Natural killer cell (primary cell): ENCODE data around the gene NEUROD1. TPM values are rescaled to one million over a fixed set of nuclear protein-coding genes. Genes with fewer than 3 reads are reported as not detected.

Experiments used
- ATAC-seq, 3 donors: fragments of 150-1000 bp in 2 of 3; fragments of 200-7000 bp in 1 of 3; cut with Tn5 transposase; 1 replicate in 1 of 3; 2 replicates in 2 of 3; pipeline ENCODE4 v1.10.0; 2021; ENCODE audit warnings: mild to moderate bottlenecking in 2 of 3, moderate library complexity in 2 of 3
- DNase-seq, 2 donors: peaks; one replicate each; pipeline versions ENCODE4 v3.0.0 to v3.0.0-alpha.2; 2013 to 2021; ENCODE audit warnings: mixed read lengths in 1 of 2
- H3K27ac ChIP-seq: one replicate; pipeline ENCODE4 v1.5.1; 2013; ENCODE audit warnings: mild to moderate bottlenecking, low read length
- H3K27me3 ChIP-seq: one replicate; pipeline ENCODE4 v1.6.1; 2013; ENCODE audit warnings: low read length; ENCODE audit not compliant: control insufficient read depth, insufficient read depth
- H3K36me3 ChIP-seq: one replicate; pipeline ENCODE4 v1.6.1; 2013; ENCODE audit warnings: low read length; ENCODE audit not compliant: control insufficient read depth, insufficient read depth
- H3K4me1 ChIP-seq: one replicate; pipeline ENCODE4 v1.6.1; 2013; ENCODE audit warnings: low read length; ENCODE audit not compliant: control insufficient read depth, insufficient read depth
- H3K4me3 ChIP-seq: one replicate; pipeline ENCODE4 v1.5.1; 2013; ENCODE audit warnings: low read length
- H3K9me3 ChIP-seq: one replicate; pipeline ENCODE4 v1.6.1; 2013; ENCODE audit warnings: low read length; ENCODE audit not compliant: control insufficient read depth, insufficient read depth
- H3K27ac Mint-ChIP-seq, 2 donors: one replicate each; pipeline ENCODE4 v1.8.0; 2022; ENCODE audit warnings: mild to moderate bottlenecking in 2 of 2, mixed read lengths in 2 of 2, moderate library complexity in 1 of 2
- H3K27me3 Mint-ChIP-seq, 2 donors: one replicate each; pipeline ENCODE4 v1.8.0; 2022; ENCODE audit warnings: low read depth in 2 of 2, mixed read lengths in 2 of 2
- H3K36me3 Mint-ChIP-seq: one replicate; pipeline ENCODE4 v1.8.0; 2022; ENCODE audit warnings: mixed read lengths
- H3K4me1 Mint-ChIP-seq, 2 donors: one replicate each; pipeline ENCODE4 v1.8.0; 2022; ENCODE audit warnings: mixed read lengths in 2 of 2
- H3K4me3 Mint-ChIP-seq: one replicate; pipeline ENCODE4 v1.8.0; 2022; ENCODE audit warnings: mild to moderate bottlenecking, moderate library complexity, mixed read lengths
- H3K9me3 Mint-ChIP-seq, 2 donors: one replicate each; pipeline ENCODE4 v1.8.0; 2022; ENCODE audit warnings: mixed read lengths in 2 of 2
- WGBS: methylation state at CpG from one replicate; pipeline ENCODE4 v1.1.7; 2013; ENCODE audit warnings: missing lambda C conversion rate; ENCODE audit not compliant: insufficient coverage; 5-methylcytosine and 5-hydroxymethylcytosine counted together
- intact Hi-C: fragments of 100-400 bp; cut with micrococcal nuclease; formaldehyde crosslinking; loops from one replicate; pipeline ENCODE4 v1.14.2; 2022
- total RNA-seq, 4 donors: library from RNA; stranded (reverse); fragments of 120-200 nt in 1 of 4; gene quantifications; one replicate each; pipeline versions ENCODE4 v1.2.3 to v1.2.4, GENCODE V29; 2013 to 2022
- TF ChIP-seq, protein P1 (sequence below): fragments of 200-600 bp; IDR thresholded peaks from one replicate; pipeline ENCODE4 v1.8.0; 2022; ENCODE audit warnings: antibody characterized with exemption

The NEUROD1 gene
- total RNA-seq, 3 donors from 2014 or later (not counting 1 experiment from before 2014, with no cell fraction given), result not detected

DNA sequence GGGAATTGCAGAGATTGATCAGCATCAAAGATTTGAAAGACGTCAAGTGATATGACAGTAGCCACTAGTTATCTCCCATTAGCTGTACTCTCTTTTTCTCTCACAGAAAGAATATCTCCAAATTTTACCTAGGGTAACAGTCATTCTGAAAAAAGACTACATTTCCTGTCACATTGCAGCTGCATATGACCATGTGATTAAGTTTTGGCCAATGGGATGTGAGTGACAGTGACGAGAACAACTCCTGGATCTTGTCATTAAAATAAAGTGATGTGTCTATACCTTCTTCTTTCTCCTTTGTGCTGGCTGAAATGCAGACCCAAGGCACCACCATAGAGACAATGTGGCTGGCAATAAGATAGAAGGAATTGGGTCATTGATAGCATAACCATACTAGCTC is 10.5 kb upstream of the NEUROD1 start:
- no peak for ATAC-seq
- DNase-seq, result no peak
- H3K4me1 Mint-ChIP-seq, result no peaks in the 10 kb centered on the region
- 73% methylated on average over 2 of the region's 2 CpGs for WGBS
- H3K27me3 Mint-ChIP-seq, result peaks cover 20 to 57% of the 10 kb centered on the region in 2 donors
- TF ChIP-seq, protein P1, sequence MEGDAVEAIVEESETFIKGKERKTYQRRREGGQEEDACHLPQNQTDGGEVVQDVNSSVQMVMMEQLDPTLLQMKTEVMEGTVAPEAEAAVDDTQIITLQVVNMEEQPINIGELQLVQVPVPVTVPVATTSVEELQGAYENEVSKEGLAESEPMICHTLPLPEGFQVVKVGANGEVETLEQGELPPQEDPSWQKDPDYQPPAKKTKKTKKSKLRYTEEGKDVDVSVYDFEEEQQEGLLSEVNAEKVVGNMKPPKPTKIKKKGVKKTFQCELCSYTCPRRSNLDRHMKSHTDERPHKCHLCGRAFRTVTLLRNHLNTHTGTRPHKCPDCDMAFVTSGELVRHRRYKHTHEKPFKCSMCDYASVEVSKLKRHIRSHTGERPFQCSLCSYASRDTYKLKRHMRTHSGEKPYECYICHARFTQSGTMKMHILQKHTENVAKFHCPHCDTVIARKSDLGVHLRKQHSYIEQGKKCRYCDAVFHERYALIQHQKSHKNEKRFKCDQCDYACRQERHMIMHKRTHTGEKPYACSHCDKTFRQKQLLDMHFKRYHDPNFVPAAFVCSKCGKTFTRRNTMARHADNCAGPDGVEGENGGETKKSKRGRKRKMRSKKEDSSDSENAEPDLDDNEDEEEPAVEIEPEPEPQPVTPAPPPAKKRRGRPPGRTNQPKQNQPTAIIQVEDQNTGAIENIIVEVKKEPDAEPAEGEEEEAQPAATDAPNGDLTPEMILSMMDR, result no peak
- H3K27ac ChIP-seq, result no peak overlapping the region
- H3K4me3 ChIP-seq, result no peak overlapping the region
- peaks cover 10% of the 10 kb centered on the region for H3K27me3 ChIP-seq
- intact Hi-C loops, result no loop called here
- no peaks in the 10 kb centered on the region for H3K9me3 ChIP-seq
- H3K27ac Mint-ChIP-seq, result no peak overlapping the region
- no peak overlapping the region for H3K4me3 Mint-ChIP-seq
- H3K9me3 Mint-ChIP-seq, result no peaks in the 10 kb centered on the region
- no peaks in the 10 kb centered on the region for H3K36me3 ChIP-seq
- no peaks in the 10 kb centered on the region for H3K36me3 Mint-ChIP-seq
- no peaks in the 10 kb centered on the region for H3K4me1 ChIP-seq

DNA sequence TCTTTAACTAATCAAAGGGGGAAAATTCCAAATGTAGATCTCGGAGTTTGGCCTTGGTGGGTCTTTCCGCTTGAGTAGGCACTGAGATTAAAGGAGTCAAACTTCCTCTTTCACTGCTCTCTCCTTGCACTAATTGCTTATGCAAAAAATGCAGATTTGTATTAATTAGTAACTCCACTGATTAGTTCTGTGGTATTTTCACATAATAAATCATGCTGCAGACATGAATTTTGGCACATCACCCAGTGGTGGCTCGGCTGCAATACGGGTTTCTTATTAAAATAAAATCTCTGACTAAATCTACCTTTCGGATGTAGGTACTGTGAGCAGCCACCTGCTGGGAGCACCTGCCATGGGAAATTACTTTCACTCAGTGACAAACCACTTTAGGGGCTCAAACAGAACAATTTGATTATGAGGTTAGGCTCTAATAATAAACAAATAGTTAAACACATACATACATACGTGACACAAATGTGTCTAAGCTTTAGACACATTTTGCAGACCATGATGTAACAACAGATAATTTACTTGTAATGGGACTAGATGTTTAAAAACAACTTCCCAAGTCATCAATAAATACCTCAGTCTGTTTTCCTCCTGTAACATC is 6.4 kb upstream of the NEUROD1 start:
- Histone ChIP-seq H3K9me3 (no peaks in the 10 kb centered on the region), H3K27me3 (peaks cover 44% of the 10 kb centered on the region), H3K4me1 (peaks cover 17% of the 10 kb centered on the region), H3K27ac (no peak overlapping the region), H3K4me3 (no peak overlapping the region), H3K36me3 (no peaks in the 10 kb centered on the region)
- Mint-ChIP-seq H3K4me1 (peaks cover 3 to 23% of the 10 kb centered on the region in 2 donors), H3K27me3 (peaks cover 44 to 80% of the 10 kb centered on the region in 2 donors), H3K36me3 (no peaks in the 10 kb centered on the region), H3K27ac (no peak overlapping the region), H3K9me3 (no peaks in the 10 kb centered on the region), H3K4me3 (no peak overlapping the region)
- WGBS, result 58% methylated on average over 3 of the region's 6 CpGs
- TF ChIP-seq, protein P1, result no peak
- intact Hi-C loops, result no loop called here
- no peak for DNase-seq
- ATAC-seq, result no peak

DNA sequence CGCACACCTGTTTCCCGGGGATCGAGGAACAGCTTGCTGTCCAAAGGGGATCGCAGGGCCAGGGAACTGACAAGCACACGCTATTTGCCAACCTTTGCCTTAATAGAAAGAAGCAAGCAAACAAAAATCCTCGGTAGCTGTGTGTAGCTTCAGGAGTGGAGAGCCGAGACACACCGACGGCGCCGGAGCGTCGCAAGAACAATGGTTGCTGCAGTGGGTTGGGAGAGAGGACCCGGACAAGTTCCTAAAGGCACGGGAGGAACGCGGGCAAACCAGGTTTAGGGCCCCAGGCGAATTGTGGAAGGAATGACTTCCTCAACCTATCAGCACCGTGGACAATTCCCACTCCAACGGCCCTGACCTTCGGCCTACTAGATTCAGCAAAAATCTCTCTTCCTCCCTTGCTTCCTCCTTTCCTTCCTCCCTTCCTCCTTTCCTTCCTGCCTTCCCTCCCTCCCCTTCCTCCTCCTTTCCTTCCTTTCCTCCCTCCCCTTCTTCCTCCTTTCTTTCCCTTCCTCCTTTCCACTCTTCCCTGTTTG is 4.9 kb upstream of the NEUROD1 start:
- intact Hi-C loops, result no loop called here
- no peak for DNase-seq
- TF ChIP-seq, protein P1, result no peak

More for the DNA sequence above, 4.9 kb upstream of the NEUROD1 start:
- Histone ChIP-seq H3K9me3 (no peaks in the 10 kb centered on the region), H3K4me1 (peaks cover 30% of the 10 kb centered on the region), H3K4me3 (no peak overlapping the region), H3K36me3 (no peaks in the 10 kb centered on the region), H3K27me3 (peaks cover 50% of the 10 kb centered on the region), H3K27ac (no peak overlapping the region)
- 15% methylated on average over 21 of the region's 21 CpGs for WGBS
- Mint-ChIP-seq H3K4me1 (peaks cover 12 to 33% of the 10 kb centered on the region in 2 donors), H3K27me3 (peaks cover 55 to 77% of the 10 kb centered on the region in 2 donors), H3K36me3 (no peaks in the 10 kb centered on the region), H3K4me3 (no peak overlapping the region), H3K9me3 (no peaks in the 10 kb centered on the region), H3K27ac (no peak overlapping the region)
- ATAC-seq, result no peak
